ENCODE data around the gene EIF4E2.

DNA sequence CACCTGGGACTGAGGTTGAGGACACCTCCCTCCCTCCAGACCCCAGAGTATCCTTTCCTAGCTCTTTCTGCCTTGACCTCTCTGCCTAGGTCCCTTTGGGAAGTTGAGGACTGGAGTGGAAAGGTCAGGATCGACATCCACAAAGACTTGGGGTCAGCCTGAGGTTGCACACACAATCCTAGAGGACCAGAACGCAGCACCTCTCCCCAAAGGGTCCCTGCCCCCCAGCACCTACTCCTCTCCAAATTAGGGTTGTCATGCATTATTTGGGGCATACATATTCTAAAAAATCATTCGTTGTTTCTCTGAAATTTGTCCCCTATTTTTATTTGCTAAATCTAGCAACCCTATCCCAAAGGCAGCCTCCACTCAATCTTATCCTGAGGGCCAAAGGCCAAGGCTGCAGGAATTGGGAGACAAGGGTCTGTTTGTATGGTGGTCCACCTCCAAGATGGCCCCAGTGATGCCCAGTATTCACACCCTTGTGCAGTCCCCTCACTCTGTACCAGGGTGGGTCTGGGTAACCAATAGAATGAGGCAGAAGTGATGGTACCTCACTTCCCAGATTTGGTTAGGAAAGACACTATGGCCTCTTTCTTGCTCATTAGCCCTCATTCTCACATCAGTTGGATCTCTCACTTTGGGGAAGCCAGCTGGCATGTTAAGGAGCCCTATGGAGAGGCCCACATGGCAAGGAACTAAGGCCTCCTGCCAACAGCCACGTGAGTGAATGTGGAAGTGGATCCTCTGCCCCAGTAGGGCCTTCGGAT lies 14.5 kb upstream of the EIF4E2 start:
- TF ChIP-seq YY1 (IDR thresholded peaks at IDR 0.05; ENCODE audit: low read depth) (no peak), ZBTB7A (IDR thresholded peaks at IDR 0.05; ENCODE audit: low read depth) (no peak), TCF12 (IDR thresholded peaks at IDR 0.05; ENCODE audit: low read depth) (no peak), RAD21 (IDR thresholded peaks at IDR 0.05; ENCODE audit: low read depth) (no peak), TAF1 (IDR thresholded peaks at IDR 0.05; ENCODE audit: low read depth) (no peak), TEAD4 (IDR thresholded peaks at IDR 0.05) (no peak), EP300 (IDR thresholded peaks at IDR 0.05; ENCODE audit: borderline replicate concordance) (no peak)
- TF ChIP-seq, protein P1, sequence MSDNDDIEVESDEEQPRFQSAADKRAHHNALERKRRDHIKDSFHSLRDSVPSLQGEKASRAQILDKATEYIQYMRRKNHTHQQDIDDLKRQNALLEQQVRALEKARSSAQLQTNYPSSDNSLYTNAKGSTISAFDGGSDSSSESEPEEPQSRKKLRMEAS (IDR thresholded peaks at IDR 0.05), result no peak

Measured in Ishikawa (cell line).